ENCODE results near the gene SHMT2.

The SHMT2 gene

DNA sequence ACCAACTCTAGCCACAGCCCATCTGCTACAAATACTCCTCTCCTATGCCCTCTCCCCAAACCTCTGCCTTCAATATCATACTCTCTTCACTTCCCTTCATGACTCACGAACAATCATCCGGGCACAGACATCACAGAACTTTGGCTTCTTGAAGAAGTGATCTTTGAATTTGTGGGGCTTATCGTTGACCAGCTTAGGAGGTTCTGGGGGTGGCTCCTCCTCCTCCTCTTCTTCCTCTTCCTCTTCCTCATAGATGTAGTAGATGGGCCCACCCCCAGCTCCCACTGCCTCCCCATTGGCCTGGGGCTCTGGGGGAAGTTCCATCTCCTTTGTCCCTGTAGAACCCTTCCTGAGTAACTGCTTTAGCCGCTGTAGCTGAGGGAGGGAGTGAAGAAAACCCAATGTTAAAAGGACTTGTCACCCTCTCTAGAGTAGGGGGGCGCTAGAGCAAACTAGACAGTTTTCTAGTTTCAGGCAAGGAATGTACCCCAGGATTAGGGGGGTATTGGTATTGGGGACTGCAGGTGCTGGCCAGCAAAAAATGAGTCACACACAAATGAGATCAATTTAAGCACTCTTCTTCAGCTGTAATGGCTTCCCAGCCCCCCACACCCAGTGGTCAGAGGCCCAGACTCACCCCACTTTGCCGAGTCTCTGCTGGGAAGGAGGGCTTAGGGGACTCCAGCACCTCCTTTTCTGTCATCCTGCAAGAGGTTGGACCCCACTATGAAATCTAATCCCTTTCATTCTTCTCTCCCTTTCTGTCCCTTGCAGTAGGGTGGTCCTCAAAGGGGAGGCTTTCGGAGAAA is 19.6 kb downstream of the SHMT2 start:
- in situ Hi-C loops (cut with MboI; ENCODE audit: low pct_unique_long_range_greater_than_20kb, low sequenced_read_pairs, unreplicated experiment): no loop called here
- no peak for DNase-seq (ENCODE audit: low spot score)

DNA sequence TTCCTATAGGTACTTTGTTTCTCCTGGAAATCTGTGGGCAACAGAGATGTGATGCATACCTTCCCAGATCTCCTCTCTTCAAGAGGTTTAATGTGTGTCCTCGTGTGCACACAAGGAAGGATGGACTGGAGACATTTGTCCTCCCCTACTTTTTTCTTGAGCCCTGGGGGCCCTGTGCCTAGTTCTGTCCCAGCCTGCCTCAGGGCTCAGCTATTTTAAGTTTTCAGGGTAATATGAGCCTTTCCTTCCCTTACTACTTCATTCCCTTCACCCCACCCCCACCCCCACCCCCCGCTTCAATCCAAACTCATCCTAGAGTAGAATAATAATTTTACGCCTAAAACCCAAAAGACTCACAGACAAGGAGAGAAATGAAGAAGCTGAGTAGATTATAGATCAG is 21.0 kb downstream of the SHMT2 start:
- in situ Hi-C loops (cut with MboI; ENCODE audit: low pct_unique_long_range_greater_than_20kb, low sequenced_read_pairs, unreplicated experiment): no loop called here
- TF ChIP-seq, protein P1, sequence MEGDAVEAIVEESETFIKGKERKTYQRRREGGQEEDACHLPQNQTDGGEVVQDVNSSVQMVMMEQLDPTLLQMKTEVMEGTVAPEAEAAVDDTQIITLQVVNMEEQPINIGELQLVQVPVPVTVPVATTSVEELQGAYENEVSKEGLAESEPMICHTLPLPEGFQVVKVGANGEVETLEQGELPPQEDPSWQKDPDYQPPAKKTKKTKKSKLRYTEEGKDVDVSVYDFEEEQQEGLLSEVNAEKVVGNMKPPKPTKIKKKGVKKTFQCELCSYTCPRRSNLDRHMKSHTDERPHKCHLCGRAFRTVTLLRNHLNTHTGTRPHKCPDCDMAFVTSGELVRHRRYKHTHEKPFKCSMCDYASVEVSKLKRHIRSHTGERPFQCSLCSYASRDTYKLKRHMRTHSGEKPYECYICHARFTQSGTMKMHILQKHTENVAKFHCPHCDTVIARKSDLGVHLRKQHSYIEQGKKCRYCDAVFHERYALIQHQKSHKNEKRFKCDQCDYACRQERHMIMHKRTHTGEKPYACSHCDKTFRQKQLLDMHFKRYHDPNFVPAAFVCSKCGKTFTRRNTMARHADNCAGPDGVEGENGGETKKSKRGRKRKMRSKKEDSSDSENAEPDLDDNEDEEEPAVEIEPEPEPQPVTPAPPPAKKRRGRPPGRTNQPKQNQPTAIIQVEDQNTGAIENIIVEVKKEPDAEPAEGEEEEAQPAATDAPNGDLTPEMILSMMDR (IDR thresholded peaks at IDR 0.05; ENCODE audit: extremely low read depth, insufficient read depth, missing control alignments): no peak
- no peak for DNase-seq (ENCODE audit: low spot score)

More for the DNA sequence above, 19.6 kb downstream of the SHMT2 start:
- TF ChIP-seq, protein P1 (IDR thresholded peaks at IDR 0.05; ENCODE audit: extremely low read depth, insufficient read depth, missing control alignments): no peak

DNA sequence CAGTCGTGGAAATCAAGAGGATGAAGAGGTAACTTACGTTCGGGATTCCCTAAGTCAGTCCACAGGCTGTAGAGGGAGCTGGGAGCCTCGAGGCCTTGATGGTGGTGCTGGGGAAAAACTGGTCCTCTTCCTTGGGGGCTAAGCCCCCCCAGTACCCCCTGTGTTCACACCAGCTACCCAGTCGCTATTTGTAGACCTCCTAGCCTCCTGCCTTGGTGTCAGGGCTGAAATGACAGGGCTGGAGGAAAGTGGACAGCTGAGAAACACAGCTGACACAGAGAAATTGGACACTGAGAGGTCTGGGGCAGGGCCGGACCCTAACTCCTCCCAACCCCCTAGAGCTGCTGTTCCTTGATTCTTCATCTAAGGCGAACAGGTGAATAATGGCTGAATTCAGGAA is 21.4 kb downstream of the SHMT2 start, which contains the start of gene STAC3:
Gene STAC3 (minus strand): TSS at position 232 of the 400 bp plus-strand sequence. CDS start 1,551 bp downstream, outside the sequence.
- TF ChIP-seq, protein P1 (IDR thresholded peaks at IDR 0.05; ENCODE audit: extremely low read depth, insufficient read depth, missing control alignments): no peak
- no peak for DNase-seq (ENCODE audit: low spot score)
- in situ Hi-C loops (cut with MboI; ENCODE audit: low pct_unique_long_range_greater_than_20kb, low sequenced_read_pairs, unreplicated experiment): no loop called here

- TF ChIP-seq, protein P1 (IDR thresholded peaks at IDR 0.05; ENCODE audit: extremely low read depth, insufficient read depth, missing control alignments): no peak
- in situ Hi-C loops (cut with MboI; ENCODE audit: low pct_unique_long_range_greater_than_20kb, low sequenced_read_pairs, unreplicated experiment): no loop called here
- DNase-seq (ENCODE audit: low spot score): no peak
Observed at GRCh38 chr12:57254506-57255280, 25.2 kb downstream of the SHMT2 start.

DNA sequence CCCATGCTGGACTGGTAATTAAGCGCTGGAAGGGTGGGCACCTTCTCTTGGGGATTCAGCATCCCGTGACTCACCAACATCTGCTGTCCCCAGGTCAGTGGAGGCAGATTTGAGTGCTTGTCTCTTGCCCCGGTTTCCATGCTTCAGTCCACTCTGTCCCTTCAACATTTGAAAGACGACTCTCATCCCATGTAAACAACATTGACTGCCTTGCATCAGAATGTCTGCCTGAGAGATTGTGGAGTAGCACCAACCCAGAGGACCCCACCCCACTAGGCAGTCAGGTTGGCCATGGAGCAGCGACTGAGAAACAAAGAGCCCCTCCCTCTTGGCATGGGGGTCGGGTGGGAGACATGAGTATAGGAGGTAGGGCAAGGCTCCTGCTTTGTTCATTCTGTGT is 26.4 kb downstream of the SHMT2 start:
- in situ Hi-C loops (cut with MboI; ENCODE audit: low pct_unique_long_range_greater_than_20kb, low sequenced_read_pairs, unreplicated experiment): no loop called here
- TF ChIP-seq, protein P1 (IDR thresholded peaks at IDR 0.05; ENCODE audit: extremely low read depth, insufficient read depth, missing control alignments): no peak

DNA sequence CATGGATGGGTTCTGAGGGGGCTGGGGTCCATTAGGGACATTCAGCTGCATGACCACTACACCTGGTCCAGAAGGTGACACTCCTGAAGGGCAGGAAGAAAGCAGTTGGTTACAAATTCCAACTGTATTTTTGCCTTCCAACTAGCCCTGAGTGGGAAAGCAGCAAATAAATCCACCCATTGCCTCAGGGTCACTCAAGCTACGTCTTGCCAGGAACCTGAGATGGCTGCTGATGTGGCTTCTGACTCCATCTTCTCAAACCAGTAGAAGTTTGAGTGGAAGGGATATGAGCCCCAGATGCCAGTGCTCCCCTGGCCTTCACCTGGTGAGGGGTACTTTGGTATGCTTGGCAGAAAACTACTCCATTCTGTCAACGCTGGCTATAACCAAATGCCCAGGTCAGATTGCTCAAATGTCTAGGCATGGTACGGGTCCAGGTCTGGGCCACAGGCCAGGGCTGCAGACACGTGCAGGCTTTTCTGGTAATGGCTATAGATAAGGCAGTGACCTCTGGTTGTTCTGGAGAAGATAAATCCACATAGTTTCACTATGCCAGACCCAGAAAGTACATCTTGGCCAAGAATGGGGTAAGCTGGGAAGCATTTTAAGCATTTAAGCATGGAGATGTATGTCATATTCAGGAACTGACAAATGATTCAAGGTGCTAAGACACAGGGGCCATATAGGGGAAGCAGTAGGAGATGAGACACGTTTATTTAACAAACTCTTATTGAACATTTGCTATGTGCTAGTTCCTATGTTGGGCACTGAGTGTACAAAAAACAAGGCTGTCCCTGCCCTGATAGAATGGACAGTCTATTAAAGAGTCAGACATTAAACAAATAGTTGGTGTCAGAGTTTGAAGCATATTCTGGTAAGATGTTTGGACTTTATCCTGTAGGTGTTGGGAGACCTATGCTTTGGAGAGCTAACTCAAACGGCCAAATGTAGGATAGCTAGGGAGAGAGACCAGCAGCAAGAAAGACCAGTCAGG is 29.8 kb downstream of the SHMT2 start:
- in situ Hi-C loops (cut with MboI; ENCODE audit: low pct_unique_long_range_greater_than_20kb, low sequenced_read_pairs, unreplicated experiment): no loop called here
- no peak for DNase-seq (ENCODE audit: low spot score)
- TF ChIP-seq, protein P1 (IDR thresholded peaks at IDR 0.05; ENCODE audit: extremely low read depth, insufficient read depth, missing control alignments): no peak

More for the DNA sequence above, 26.4 kb downstream of the SHMT2 start:
- DNase-seq (ENCODE audit: low spot score): no peak
